Hematopoietic multipotent progenitor cell treated with erythropoietin and hydrocortisone succinate and interleukin-3 and kit ligand, for 17 days (in vitro differentiated cells): Measurements from ENCODE around the gene CLPSL1.
"Not testable (repeated sequence)": the region's sequence is repeated elsewhere in the genome, so short reads cannot be mapped to it uniquely, and the experiment has no call there.

Experiments used
- DNase-seq: peaks from one replicate; pipeline ENCODE4 v3.0.0-alpha.2; 2015; ENCODE audit warnings: low spot score

Gene CLPSL1, protein sequence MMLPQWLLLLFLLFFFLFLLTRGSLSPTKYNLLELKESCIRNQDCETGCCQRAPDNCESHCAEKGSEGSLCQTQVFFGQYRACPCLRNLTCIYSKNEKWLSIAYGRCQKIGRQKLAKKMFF

DNA sequence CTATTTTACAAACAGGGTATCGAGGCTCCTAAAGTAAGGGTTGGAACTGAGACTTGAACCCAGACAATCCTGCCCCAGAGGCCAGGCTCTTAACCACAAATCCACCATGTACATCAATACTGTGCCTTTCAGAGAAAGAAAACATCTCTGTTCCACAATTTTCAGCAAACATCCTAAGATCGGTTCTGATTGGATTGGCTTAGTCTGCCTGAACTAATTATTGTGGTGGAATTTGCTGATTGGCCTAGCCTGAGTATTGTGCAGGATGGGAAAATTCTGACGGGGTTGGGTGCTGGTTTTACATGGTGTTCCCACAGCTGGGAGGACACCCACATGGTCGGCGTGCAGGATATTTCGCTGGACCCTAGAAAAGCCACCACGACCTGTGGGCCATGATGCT, at the start of gene CLPSL1:
Gene CLPSL1, plus strand, starts transcription at position 301 of the 400 bp plus-strand sequence. Its CDS starts 92 bp downstream, at position 393.
- DNase-seq = no peak

DNA sequence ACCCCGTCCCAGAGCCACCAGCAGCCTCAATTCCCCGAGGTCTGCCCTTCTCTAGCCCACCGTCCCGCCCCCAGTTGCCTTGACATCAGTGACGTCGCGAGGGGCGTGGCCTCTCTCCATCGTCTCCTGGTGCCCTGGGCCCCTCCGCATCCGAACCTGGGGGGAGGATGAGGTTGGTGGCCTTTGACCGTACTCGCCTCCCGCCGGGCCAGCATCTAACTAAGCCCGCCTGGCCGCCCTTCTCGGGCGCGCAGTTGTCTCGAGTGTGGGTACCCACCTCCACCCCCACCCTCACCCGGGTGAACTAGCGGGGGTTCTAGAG, 49.4 kb upstream of the CLPSL1 start:
- DNase-seq = peak; percentile 32

DNA sequence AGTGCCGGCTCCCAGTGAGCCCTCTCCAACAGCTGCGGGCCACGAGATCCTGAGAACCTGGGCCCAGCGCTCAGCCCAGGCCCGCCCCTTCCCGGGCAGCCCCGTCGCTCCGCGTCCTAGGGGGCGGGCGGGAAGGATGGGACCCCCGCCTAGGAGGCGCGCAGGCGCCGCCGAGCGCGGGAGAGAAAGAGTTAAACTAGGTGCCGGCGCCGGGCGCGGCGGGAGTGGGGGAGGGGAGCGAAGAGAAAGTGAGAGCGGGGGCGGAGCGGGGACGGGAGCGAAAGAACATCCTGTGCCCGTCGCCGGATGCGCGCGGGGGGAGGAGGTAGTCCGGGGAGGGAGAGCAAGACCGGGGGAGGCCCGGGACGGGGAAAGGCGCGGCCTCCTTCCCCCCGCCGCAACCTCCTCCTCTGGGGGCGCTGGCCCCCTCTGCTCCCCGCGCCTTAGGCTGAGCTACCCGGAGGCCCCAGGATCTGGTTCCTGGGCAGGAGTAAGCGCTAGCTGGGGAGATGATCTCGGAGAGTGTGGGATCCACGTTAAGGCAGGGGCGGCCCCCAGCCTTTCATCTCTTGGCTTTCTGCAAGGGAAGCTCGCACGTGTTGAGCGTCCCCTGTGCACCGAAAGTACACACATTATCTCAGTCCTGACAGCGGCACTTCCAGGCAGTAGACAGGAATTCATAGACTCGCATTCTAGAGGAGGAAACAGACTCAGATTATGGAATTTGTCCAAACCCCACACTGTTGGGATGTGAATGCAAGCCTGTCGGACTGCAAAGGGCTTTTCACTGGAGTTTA, 48.9 kb upstream of the CLPSL1 start:
- DNase-seq = peak; percentile 8

DNA sequence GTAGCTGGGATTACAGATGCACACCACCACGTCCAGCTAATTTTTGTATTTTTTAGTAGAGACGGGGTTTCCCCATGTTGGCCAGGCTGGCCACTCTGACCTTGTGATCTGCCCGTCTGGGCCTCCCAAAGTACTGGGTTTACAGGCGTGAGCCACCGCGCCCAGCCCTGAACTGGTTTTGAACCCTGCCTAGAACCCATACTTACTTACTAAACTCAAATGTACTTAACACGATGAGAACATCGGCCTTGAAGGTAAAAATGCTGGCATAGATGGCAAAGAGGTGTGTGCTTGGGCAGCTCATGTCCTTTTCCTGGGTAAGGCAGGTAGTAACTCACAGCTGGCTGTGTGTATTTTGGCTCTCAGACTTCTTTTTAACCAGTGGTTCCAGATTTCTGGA, 47.2 kb upstream of the CLPSL1 start:
- DNase-seq = no peak

DNA sequence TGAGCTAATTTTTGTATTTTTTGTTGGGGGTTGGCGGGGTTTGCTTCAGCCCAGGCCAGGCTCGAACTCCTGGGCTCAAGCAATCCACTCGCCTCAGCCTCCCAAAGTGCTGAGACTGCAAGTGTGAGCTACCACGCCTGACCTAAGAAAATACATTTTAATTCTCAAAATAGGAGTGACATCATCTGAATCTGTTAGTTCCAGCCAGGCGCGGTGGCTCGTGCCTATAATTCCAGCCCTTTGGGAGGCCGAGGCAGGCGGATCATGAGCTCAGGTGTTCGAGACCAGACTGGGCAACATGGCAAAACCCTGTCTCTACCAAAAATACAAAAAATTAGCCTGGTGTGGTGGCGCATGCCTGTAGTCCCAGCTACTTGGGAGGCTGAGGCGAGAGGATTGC, 46.5 kb upstream of the CLPSL1 start:
- not testable (repeated sequence) for DNase-seq

DNA sequence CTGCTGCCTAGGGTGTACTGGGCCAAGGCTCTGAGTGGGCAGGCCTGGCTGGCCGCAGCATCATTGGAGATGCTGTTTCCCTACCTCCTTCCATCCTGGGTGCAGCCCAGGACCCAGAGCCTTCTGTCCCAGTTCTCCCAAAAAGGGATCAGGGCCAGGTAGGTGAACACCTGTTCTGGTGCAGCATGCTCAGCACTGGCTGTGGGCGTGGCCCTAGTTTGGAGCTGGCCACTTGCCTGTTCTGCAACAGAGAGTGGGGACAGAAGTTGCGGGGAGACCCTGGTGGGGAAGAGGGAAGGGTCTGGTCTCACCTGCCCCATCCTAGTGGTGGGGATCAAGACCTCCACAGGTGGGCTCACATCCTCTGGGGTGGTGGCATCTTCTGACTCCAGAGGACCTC, 45.4 kb upstream of the CLPSL1 start:
- no peak for DNase-seq

DNA sequence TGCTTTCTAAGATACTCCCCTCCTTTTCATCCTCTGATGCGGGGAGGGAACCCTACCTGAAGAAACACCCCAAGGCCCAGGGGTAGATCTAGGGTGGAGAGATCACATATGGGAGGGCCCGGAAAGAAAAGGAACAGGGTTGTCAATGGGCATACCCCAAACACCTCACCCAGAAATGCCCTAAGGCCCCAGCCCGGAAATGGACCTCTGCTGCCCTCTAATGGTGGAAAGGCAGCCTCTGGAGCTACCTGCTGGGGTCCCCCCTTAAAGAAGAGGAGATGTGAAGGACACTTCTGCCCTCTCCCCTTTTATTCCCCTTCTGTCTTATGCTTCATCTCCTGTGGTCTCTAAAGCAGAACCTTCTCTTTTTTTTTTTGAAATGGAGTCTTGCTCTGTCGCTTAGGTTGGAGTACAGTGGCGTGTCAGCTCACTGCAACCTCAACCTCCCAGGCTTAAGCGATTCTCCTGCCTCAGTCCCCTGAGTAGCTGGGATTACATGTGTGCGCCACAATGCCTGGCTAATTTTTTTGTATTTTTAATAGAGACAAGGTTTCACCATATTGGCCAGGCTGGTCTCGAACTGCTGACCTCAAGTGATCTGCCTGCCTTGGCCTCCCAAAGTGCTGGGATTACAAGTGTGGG, 44.4 kb upstream of the CLPSL1 start:
- peak; percentile 77 for DNase-seq

DNA sequence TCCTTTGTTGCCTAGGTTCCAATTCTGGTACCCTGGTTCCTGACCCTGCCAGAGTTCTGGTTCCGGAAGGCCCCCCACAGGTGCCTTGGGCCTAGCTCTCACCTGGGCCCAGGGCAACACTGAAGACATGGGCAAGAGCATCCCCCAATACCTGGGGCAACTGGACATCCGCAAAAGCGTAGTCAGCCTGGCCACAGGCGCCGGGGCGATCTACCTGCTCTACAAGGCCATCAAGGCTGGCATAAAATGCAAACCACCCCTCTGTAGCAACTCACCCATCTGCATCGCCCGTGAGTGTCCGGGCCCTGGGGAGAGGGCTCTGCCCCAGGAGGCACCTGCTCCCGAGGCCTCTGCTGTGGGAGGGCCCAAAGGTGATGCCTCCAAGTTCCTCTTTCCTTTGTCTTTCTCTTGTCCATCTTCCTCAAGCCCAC, 43.8 kb upstream of the CLPSL1 start, which contains the start of gene ARMC12:
Gene ARMC12, plus strand, starts transcription at position 51 of the 431 bp plus-strand sequence. Its CDS starts 77 bp downstream, at position 128.
- DNase-seq = no peak

DNA sequence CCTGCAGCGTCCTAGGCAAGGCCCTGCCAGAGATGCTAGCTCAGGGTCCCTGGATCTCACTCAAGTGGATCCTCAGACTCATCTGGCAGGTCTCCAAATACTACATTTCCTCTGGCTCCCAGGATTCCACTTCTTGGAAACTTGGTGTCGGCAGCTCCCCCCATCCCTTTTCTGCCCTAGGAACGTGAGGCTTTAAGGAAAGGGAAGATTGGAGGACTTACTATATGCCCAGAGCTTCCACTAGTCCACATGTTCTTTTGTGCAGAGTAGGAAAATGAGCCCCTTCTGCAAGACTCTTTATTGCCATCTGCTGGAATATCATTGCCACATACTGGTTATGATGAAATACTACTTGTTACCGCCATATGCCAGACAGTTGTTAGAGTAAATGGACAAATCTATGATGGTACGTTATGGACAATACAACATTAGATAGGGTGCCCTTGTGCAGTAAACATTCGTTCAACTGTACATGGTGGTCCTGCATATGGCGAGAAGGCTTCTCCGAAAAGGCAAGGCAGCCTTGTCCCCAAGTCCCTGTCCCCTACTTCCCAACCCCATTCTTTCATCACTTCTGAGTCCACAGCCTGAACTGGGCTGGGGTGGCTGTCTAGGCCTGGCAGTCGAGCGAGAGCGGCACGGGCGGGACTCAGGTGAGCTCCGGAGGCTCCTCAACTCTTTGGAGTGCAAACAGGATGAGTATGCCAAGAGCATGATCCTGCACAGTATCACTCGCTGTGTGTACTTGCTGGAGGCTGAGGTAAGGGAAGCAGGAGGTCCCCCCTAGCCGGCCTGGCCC, 43.2 kb upstream of the CLPSL1 start:
- peak; percentile 48 for DNase-seq

DNA sequence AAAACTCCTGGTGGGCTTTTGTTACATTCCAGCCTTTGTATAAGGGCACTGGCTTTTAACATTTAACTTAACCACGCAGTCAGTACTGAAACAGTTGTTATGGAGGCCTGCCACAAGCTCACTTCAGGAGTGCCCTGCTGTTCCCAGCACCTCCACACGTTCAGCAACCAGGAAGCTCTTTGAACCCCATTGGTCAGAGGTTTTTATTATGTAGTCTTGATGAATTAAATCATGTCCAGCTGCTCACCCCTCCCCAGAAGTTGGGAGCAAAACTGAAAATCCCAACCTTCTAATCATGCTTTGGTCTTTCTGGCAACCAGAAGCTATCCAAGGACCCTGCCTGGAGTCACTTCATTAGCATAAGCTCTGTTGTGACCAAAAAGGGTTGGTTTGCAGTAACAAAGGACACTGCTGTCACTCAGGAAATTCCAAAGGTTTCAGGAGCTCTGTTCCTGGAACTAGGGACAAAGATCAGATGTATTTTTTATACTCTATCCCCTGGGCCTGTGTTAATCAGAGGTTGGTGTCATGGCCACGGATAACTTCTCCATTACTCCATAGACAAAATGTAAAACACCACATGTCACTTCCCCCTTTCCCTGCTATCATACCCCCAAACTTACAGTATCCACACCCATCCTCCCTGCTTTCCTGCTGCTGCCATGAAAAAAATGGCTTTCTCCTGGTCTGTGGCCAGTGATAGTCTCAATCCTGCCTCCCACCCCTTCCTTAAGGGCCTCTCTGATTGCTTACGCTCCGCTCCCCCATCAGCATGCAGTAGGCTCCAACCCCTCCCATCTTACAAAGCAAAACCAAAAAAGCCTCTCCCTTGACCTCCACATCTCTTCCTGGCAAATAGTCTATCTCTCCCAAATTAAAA, 40.9 kb upstream of the CLPSL1 start:
- DNase-seq = no peak

DNA sequence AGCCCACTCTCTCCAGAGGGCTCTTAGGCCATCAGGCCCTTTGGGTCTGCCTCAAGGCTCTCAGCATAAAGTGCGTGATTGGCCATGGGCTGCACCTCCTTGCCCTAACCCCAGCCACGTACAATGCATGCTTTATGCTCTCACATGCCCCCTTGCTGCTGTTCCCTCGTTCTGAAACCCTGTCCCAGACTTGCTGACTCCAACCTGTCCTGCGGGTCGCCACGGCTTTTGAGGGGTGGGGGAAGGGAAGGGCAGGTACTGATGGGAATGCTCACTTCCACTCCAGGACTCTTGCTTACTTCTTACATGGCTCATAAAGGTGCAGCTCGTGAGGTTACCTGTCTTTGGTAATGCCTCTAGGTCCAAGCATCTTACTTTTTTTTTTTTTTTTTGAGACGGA, 38.0 kb upstream of the CLPSL1 start:
- no peak for DNase-seq

DNA sequence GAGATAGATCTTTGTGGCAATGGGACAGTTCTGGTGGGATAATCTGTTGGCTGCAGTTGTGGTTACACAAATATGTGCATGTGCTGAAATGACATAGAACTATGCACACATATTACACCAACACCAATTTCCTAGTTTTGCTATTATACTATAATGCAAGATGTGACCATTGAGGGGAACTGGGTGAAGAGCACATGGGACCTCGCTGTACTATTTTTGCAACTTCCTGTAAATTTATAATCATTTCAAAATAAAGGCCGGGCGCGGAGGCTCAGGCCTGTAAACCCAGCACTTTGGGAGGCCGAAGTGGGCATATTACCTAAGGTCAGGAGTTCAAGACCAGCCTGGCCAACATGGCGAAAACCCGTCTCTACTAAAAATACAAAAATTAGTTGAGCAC, 35.3 kb upstream of the CLPSL1 start:
- DNase-seq = no peak

DNA sequence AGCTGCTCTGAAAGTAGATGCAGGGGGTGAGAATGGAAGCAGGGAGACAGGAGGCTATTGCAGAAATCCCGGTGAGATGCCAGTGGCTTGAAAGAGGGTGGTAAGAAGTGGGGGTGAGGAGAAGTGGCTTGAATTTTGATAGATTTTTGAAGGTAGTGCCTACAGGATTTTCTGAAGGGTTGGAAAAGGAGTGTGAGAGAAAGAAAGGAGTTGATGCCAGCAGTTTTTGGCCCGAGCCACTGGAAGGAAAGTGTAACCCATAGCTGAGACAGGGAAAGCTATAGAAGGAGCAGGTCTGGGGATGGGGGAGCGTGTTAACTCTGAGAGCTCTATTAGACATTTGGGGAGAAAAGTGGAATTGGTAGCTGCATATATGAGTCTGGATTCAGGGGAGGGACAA, 34.3 kb upstream of the CLPSL1 start:
- no peak for DNase-seq

DNA sequence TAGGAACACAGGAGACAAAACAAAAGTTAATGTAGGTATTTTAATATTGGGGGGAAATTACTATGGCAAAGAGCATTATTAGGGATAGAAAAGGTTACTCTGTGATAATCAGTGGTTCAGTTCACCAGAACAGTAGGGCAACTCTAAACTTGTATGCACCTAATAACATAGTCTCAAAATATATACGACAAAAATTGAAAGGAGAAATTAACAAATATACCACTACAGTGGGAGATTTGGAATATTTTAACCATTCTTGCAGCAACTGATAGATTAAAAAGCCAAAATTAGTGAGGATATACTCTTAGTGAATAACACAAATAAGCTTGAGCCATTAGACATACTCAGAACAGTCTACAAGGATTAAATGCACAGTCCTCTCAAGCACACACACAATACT, 32.9 kb upstream of the CLPSL1 start:
- no peak for DNase-seq

DNA sequence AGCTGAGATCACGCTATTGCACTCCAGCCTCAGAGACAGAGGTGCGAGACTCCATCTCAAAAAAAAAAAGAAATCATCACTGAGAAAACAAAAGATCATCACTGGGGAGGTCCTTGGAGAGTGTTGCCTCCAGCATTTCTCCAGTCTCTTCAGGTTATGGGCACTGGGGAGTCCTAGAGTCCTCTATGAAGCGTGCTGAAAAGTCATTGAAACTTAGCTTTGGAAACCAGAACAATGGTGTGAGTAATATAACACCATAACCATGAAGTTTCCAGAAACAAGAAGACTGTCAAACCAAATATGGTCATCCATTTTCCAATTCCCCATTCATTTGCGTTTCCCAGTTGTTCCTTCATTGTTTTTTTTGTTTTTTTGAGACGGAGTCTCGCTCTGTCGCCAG, 30.3 kb upstream of the CLPSL1 start:
- DNase-seq = no peak

DNA sequence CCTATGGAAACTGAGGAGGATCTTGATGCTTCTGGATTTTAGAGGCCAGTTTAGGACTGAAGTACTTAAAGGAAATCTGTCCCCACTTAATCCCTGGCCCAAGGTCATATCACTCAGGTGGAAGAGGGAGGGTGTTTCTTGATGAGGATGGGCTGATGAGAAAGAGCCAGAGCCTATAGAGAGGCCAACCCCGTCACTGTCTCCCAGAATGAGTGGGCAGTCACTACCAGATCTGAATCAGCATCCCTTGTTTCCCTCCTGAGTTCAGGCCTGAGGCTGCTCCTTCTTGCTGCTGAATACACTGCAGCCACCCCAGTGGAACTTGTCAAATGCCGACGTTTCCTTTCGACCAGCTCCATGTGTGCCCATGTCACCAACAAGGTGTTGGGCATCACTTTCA, 29.2 kb upstream of the CLPSL1 start:
- DNase-seq = no peak

DNA sequence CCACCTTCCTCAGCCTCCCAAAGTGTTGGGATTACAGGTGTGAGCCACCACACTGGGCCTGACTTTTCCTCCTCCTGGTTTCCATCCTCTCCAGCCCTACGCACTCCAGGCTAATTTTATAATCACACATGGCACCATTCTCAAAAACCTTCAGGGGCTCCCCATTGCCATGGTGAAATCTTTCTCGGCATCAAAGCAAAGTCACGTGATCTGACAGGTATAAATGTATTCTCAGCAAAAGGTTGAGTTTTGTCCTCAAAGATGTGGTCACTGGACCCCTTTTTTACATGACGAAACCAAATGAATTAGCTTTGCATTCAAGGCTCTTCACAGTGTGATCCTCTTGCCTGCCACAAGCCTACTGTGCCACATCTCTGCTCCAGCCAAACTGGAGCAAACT, 28.5 kb upstream of the CLPSL1 start:
- no peak for DNase-seq

DNA sequence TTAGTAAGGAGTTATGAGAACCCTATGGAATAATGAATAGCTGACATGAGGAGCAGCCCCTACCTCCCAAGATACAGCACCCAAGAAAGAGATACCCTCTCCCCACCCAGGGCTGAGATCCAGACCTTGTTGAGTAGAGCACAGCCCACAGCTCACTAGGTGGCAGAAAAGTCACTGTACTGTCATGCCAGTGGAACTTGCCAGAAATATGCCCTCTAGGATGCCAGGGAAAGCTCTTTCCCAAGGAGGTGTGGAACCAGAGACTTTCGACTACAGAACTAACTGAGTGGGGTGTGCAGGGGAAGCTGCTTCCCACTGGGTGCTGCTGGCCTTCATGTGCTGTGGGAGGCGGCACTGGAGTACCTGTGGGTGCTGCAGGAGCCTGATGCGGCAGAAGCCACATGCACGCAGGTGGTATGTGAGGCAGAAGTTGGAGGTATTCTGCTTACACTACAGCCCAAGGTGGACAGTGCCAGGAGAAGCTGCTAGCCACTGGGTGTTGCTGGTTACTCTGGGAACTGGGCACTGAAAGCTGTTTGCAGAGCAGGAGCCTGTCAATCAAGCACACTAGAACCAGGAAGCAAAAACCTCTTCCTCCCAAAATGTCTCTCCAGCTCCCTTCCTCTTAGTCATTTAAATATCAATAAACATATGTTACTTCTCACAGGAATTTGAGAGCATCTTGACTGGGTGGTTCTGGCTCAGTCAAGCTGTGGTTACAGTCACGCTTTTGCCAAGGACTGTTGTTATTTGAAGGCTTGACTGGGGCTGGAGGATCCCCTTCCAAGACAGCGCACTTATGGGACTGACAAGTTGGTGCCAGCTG, 26.2 kb upstream of the CLPSL1 start:
- DNase-seq = no peak

DNA sequence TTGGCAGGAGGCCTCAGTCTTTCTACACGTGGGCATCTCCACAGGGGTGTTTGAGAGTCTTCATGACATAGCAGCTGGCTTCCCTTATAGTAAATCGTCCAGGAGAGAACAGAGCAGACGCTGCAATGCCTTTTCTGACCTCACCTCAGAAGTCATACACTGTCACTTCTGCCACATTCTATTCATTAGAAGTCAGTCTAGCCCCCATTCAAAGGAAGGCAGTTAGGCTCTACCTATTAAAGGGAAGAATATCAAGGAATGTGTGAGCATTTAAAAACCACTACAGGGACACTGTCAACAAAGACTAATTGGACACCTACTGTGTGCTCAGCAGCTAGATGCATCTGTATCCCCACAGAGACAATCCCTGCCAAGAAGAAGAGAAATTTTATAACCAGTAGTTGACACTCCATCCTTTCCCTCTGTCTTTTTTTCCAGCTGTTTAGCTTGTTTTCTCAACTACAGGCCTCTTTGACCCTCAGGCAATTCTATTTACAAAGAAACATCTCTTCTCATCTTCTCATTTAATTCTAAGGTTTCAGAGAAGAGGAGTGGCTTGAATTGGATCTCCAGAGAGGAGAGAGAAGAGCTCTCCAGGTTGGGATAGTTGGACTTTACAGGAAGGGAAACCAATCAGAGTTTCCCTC, 25.4 kb upstream of the CLPSL1 start:
- no peak for DNase-seq

DNA sequence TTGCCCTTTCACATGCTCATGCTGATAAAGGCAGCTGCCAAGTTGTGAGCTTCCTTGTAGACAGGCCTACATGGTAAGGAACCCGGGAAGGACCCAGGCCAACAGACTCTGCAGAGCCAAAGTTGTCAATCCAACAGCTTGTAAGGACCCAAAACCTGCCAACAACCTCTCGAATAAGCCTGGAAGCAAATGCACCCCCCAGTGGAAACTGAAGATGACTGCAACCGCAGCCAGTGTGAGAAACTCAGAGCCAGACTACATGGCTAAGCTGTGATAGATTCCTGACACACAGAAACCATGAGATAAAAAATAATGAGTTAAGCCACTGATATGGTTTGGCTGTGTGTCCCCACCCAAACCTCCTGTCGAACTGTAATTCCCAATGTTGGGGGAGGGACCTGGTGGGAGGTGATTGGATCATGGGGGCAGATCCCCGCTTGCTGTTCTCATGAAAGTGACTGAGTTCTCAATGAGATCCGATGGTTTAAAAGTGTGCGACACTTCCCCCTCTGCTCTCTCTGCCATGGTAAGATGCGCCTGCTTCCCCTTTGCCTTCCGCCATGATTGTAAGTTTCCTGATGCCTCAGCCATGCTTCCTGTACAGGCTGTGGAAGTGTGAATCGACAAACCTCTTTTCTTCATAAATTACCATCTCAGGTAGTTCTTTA, 23.2 kb upstream of the CLPSL1 start:
- no peak for DNase-seq
